Fibroblast of skin of abdomen (primary cell): ENCODE data around the gene SCGB2B2.
A peak's percentile ranks its signal among the peaks of the same experiment; 100 is the strongest.
"Not testable (repeated sequence)": the region's sequence is repeated elsewhere in the genome, so short reads cannot be mapped to it uniquely, and the experiment has no call there.

Experiments used
- DNase-seq: peaks from one replicate; pipeline ENCODE4 v3.0.0-alpha.2; 2013

The SCGB2B2 gene

DNA sequence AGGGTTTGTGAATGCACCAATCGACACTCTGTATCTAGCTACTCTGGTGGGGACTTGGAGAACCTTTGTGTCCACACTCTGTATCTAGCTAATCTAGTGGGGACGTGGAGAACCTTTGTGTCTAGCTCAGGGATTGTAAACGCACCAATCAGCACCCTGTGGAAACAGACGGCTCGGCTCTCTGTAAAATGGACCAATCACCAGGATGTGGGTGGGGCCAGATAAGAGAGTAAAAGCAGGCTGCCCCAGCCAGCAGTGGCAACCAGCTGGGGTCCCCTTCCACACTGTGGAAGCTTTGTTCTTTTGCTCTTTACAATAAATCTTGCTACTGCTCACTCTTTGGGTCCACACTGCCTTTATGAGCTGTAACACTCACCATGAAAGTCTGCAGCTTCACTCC, 8.3 kb downstream of the SCGB2B2 start:
- not testable (repeated sequence) for DNase-seq

DNA sequence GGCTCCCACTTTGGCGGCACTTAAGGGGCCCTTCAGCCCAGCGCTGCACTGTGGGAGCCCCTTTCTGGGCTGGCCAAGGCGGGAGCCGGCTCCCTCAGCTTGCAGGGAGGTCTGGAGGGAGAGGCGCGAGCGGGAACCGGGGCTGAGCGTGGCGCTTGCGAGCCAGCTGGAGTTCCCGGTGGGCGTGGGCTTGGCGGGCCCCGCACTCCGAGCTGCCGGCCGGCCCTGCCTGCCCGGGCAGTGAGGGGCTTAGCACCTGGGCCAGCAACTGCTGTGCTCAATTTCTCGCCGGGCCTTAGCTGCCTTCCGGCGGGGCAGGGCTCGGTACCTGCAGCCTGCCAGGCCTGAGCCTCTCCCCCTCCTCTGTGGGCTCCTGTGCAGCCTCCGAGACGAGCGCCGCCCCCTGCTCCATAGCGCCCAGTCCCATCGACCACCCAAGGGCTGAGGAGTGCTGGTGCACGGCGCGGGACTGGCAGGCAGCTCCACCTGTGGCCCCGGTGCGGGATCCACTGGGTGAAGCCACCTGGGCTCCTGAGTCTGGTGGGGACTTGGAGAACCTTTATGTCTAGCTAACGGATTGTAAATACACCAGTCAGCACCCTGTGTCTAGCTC, 8.8 kb downstream of the SCGB2B2 start:
- DNase-seq = not testable (repeated sequence)

DNA sequence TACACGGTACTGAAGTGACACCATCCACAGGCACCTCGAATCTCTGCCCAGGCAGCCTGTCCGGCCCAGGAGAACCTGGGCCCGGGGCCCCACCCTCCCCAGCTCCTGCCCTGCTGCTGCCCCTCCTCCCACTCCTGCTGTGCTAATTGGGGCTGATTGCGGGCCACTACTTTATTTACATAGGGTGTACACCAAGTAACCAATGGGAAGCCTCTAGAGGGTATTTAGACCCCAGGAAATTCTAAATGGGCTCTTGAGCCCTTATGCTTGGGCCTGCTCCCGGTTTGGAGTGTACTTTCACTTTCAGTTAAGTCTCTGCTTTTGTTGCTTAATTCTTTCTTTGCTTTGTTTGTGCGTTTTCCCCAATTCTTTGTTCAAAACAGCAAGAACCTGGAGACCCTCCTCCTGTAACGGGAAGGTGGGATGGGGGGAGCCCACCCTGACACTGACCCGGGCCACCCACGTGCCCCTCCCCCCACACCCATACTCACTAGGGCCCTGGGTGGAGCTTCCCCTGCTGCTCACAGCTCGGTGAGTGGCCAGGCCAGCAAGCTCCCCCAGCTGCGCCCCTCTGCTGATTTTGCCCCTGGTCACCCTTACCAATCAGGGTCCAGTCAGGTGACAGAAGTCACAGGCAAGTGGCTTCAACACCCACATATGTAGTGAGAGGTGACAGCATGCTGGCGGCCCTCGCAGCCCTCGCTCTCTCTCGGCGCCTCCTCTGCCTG, 9.4 kb downstream of the SCGB2B2 start:
- DNase-seq = no peak

DNA sequence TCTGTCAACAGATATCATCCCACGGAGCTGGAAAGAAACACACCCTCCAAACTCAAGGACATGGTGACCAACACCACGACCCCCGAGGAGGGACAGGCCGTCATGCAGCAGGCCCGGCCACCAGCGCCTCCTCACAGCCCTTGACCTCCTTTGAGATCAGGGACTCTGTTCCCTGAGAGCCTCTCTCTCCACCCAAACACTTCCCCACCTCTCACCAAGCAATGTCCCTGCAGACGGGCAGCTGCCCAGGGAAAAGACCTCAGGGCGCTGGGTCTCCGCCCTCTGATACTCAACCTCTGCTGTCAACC, 10.0 kb downstream of the SCGB2B2 start:
- no peak for DNase-seq

GRCh38 chr19:34666200-34666957, 10.6 kb downstream of the SCGB2B2 start:
- DNase-seq = no peak

DNA sequence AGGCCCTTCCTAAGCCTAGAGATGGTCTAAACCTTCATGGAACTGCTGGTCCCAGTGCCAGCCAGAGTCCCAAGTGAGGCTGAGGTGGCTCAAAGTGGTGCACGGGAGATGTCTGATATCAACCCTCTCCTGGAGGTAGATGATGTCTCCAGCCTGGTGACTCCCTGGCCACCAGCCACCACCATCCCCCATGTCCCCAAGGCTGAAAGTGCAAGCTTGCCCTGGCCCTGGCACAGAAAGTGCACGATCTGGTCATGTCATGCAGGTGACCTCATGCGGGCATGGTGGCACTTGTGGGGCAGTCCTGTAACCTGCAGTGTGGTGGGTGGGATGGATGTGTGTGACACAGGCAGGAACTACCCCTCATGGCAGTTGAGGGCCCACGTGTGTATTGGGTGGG, 11.7 kb downstream of the SCGB2B2 start:
- DNase-seq = not testable (repeated sequence)

GRCh38 chr19:34664870-34665269, 12.1 kb downstream of the SCGB2B2 start:
- no peak for DNase-seq

GRCh38 chr19:34664168-34664567, 12.8 kb downstream of the SCGB2B2 start:
- DNase-seq = no peak

GRCh38 chr19:34662919-34663318, 14.0 kb downstream of the SCGB2B2 start:
- DNase-seq = no peak

GRCh38 chr19:34661357-34661756, 15.6 kb downstream of the SCGB2B2 start:
- no peak for DNase-seq

- DNase-seq = no peak
These were observed 21.3 kb downstream of the SCGB2B2 start for GRCh38 chr19:34655651-34656050.

GRCh38 chr19:34654796-34655195, 22.2 kb downstream of the SCGB2B2 start:
- no peak for DNase-seq

GRCh38 chr19:34651747-34652146, 25.2 kb downstream of the SCGB2B2 start:
- no peak for DNase-seq

- no peak for DNase-seq
These were observed 26.9 kb downstream of the SCGB2B2 start for GRCh38 chr19:34649886-34650543.

DNA sequence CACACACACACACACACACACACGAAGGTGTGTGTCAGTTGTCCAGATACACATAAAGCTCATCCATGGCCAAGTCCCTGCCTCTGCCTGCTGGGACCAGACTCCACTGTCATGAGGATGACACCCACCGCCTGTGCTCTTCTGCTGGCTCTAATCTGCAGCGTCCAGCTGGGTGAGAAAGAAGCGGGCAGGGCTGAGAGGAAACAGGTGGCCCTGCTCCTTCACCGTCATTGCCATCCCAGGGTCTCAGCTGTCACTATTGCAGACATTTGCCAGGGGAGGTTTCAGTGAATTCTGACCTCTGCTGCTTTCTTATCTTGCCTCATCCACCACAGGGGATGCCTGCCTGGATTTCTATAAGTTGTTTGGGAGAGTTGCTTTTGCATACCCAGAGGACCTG, 31.4 kb downstream of the SCGB2B2 start:
- DNase-seq = no peak

GRCh38 chr19:34644991-34645461, 31.9 kb downstream of the SCGB2B2 start:
- DNase-seq = no peak

DNA sequence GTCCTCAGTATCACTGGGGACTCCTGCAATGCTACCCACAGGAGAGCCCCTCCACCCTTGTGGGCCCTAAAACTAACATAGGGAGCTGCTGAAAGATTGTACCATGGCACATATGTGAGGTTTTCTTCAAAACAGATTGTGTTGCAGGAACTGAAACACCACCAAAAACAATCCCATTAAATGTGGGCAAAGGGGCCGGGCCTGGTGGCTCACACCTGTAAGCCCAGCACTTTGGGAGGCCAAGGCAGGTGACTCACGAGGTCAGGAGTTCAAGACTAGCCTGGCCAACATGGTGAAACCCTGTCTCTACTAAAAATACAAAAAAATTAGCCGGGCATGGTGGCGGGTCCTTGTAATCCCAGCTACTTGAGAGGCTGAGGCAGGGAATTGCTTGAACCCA, 34.7 kb downstream of the SCGB2B2 start:
- DNase-seq = no peak

DNA sequence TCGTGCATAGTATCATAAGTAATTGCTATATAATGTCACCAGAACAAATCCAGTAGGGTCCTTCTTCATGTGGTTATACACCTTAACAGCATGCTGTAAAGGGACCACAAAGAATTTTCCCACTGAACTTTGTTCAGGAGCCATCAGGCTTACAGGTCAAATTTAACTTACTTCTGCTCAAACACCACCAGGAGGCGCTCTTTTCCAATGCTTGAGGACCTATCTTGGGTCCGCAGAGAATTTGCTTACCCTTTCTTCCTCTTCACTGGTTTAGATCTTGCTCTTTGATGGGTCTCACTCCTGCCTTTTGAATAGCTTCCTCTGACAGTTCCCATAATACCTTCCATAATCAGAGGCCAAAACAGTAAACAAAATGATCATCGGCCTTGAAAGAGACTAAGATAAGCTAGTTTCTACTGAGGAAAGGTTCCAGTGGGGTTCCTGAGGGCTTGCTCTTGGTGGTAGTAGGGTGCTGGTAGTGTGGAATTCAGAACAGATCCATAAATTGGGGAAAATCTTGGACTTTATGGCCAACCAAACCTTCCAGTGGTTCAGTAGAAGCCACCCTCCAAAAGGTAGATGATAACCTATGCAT, 37.4 kb downstream of the SCGB2B2 start:
- peak; percentile 64 for DNase-seq

GRCh38 chr19:34633802-34634201, 43.2 kb downstream of the SCGB2B2 start:
- no peak for DNase-seq
